ENCODE results near the gene HIGD1A.

Gene HIGD1A

DNA sequence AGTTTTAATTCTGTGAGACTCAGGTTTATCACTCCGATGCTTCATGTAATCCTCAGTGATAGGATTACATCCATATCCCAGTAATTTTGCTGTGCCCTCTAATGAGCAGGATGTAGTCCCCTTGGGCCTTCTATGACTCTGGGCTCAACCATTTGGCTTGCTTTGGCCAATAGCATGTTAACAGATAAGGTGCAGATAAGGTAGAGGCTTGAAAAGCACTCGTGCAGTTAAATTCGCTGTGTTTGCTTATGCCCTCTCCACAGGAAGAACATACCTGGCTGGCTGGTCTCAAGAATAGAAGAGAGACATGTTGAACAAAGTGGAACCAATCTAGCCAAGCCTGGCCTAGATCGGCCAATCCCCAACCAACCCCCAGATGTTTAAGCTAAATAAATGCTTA, 51.3 kb downstream of the HIGD1A start:
- DNase-seq, result no peak

- no peak for DNase-seq
Observed at GRCh38 chr3:42752441-42752840, 51.8 kb downstream of the HIGD1A start.

DNA sequence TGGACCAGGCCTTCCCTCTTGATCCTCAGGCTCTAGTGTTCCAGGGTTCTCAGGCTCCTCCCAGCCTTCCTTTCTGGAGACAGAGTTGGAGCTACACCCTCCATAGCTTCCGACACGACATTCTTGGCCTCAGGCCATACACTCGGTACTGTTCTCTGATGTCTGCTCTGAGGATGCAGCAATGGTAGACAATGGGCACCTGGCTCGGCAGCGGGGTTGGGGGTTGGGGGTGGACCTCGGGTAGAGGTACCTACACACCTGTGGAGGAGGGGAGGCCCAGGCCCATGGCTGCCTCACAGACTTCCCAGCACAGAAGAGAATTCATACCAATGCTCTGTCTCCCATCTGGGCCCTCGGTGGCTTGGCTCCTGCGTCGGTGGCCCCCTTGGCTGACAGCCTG, 52.7 kb downstream of the HIGD1A start:
- no peak for DNase-seq

DNA sequence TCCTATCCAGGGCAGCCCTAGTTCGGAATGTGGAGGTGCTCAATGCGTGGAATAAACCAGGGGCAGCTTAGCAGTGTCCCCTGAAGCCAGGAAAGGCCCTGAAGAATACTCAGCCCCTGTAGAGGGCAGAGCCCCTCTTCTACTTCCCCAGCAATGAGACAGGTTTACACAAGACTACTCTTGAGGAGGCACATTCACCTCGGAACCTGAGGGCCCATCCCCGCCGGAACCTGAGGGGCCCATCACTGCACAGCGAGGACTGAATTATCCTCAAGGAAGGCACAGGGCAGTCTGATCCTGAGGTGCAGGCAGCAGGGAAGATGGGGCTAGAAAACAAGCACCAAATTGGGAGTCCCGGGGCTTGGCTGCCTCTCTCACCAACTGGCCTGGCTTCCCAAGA, 53.5 kb downstream of the HIGD1A start:
- DNase-seq, result no peak

- DNase-seq, result no peak
Observed at GRCh38 chr3:42749753-42750231, 54.5 kb downstream of the HIGD1A start.

DNA sequence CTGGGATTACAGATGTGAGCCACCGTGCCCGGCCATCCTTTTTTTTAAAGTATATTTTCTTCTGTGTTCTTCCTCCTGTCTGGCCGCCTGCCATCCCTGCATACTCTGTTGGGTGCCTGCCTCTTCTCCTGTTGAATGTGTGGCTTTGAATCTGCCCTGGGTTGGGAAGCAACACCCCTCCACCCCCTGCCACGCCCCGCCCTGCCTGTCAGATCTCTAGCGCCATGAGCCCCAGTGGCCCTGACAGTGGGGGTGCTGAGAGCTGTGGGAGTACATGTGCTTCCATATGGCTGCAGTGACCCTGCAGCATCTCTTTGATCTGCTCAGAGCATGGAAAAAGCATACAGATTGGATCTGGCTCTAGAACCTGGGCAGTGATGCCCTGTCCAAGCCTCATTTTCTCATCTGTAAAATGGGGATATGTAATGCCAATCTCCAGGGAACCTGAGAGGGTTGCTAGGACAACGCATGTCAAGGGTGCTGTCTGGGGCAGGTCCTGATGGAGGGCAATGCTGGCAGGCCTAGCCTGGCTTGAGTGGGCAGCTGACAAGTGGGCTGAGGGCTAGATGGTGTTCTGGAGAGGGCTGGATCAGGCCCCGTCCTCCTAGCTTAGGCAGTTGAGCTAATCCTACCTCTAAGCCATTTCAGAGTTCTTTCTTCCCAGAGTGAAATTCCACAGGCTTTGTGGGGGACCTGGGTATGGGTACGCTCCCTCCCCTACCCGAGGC, 55.1 kb downstream of the HIGD1A start:
- DNase-seq, result no peak

- no peak for DNase-seq
Observed at GRCh38 chr3:42747581-42747980, 56.7 kb downstream of the HIGD1A start.

DNA sequence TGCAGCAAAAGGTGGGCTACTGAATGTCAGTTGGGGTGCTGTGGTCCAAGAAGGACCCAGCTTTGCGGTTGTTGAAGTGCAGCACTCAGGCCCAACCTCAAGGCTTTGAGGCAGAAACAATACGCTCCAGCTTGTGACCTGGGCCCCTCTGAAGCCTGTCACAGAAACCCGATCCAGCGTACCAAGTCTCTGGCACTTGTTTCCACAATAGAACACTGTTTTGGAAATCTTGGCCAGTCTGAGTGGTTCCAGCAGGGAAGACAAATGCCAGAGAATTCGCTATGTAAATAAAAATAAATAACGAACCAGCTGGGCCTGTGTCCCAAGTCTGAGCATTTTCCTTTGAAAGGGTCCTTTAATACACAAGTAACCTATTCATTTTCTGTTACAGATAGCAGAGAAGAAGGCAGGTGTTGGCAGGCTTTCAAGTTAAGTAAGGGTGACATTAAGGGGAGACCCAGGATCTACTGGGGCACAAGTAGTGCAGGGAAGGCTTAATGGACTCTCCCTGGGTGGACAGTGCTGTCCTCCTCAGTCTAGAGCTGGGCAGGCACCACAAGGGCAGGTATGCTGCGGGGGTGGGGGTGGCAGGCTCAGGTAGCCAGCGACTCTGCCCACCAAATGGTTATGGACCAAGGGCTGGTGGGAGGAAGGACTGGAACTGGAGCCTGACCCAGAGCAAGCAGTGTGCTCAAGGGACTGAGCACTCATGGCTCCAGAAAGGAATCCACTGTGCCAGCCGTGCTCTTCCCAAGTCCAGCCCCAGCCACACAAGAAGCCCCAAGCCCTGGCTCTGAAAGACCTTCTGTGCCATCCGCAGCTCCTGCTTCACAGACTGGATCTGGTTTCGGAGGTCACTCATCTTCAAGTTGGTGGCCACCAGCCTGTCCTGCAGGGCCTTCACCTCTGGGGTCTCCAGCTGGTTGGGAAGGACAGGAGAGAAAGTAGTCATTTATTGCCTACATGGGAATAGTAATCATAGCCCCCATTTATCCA, 57.5 kb downstream of the HIGD1A start:
- no peak for DNase-seq

- no peak for DNase-seq
Observed at GRCh38 chr3:42745776-42746454, 58.4 kb downstream of the HIGD1A start.

GRCh38 chr3:42745291-42745745, 59.0 kb downstream of the HIGD1A start:
- no peak for DNase-seq

GRCh38 chr3:42743204-42743995, 60.9 kb downstream of the HIGD1A start:
- no peak for DNase-seq

- DNase-seq, result no peak
Observed at GRCh38 chr3:42742688-42743087, 61.6 kb downstream of the HIGD1A start.

- no peak for DNase-seq
Observed at GRCh38 chr3:42742259-42742658, 62.0 kb downstream of the HIGD1A start.

- no peak for DNase-seq
Observed at GRCh38 chr3:42741796-42742195, 62.5 kb downstream of the HIGD1A start.

- DNase-seq, result no peak
Observed at GRCh38 chr3:42739401-42740158, 64.7 kb downstream of the HIGD1A start.

GRCh38 chr3:42736531-42736930, 67.8 kb downstream of the HIGD1A start:
- no peak for DNase-seq

GRCh38 chr3:42736081-42736480, 68.2 kb downstream of the HIGD1A start:
- DNase-seq, result no peak

GRCh38 chr3:42735615-42736014, 68.7 kb downstream of the HIGD1A start:
- no peak for DNase-seq

GRCh38 chr3:42735019-42735418, 69.3 kb downstream of the HIGD1A start:
- DNase-seq, result no peak

DNA sequence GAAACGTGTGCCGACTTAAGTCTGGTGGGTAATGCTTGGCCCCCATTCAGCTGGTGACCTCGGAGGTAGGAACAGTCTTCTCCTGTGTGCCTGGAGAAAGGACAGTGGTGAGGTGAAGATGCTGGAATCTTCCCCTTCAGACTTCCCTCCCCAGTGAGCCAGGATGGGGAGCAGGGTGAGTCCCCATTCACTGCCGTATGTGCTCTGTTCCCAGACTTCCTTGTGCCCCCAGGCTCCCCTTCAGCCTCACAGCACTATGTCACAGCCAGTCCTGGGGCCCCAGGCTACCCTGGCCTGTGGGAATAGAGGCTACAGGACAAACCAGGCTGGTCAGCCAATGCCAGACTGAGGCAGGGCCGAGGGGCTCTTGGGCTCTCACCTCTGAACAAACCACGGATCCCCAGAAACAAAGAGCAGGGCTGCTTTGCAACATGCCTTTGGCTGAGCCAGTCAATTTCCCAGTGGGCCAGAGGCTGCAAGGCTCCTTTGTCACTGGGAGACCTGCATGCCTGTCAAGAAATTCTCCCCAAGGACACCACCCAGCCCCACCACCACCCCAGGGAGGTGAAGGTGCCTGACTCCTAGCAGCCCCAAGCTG, 69.9 kb downstream of the HIGD1A start:
- no peak for DNase-seq

All from NCI-H146 (cell line).